IPS-18a (cell line): ENCODE data around the gene ECPAS.

Experiments
- H3K27ac ChIP-seq: one replicate; pipeline ENCODE4 v1.5.1; 2013; ENCODE audit warnings: low read length
- H3K27me3 ChIP-seq: one replicate; pipeline ENCODE4 v1.6.1; 2013; ENCODE audit warnings: mild to moderate bottlenecking, low read length; ENCODE audit not compliant: control insufficient read depth, insufficient read depth
- H3K36me3 ChIP-seq: one replicate; pipeline ENCODE4 v1.6.1; 2013; ENCODE audit warnings: low read depth, low read length; ENCODE audit not compliant: control insufficient read depth
- H3K4me1 ChIP-seq: one replicate; pipeline ENCODE4 v1.6.1; 2013; ENCODE audit warnings: low read depth, low read length; ENCODE audit not compliant: control insufficient read depth
- H3K4me3 ChIP-seq: one replicate; pipeline ENCODE4 v1.5.1; 2013; ENCODE audit warnings: low read length
- H3K9ac ChIP-seq: one replicate; pipeline ENCODE4 v1.6.1; 2013; ENCODE audit warnings: mild to moderate bottlenecking, low read length, moderate library complexity
- H3K9me3 ChIP-seq: one replicate; pipeline ENCODE4 v1.6.1; 2013; ENCODE audit warnings: low read depth, low read length; ENCODE audit not compliant: control insufficient read depth

ECPAS gene

DNA sequence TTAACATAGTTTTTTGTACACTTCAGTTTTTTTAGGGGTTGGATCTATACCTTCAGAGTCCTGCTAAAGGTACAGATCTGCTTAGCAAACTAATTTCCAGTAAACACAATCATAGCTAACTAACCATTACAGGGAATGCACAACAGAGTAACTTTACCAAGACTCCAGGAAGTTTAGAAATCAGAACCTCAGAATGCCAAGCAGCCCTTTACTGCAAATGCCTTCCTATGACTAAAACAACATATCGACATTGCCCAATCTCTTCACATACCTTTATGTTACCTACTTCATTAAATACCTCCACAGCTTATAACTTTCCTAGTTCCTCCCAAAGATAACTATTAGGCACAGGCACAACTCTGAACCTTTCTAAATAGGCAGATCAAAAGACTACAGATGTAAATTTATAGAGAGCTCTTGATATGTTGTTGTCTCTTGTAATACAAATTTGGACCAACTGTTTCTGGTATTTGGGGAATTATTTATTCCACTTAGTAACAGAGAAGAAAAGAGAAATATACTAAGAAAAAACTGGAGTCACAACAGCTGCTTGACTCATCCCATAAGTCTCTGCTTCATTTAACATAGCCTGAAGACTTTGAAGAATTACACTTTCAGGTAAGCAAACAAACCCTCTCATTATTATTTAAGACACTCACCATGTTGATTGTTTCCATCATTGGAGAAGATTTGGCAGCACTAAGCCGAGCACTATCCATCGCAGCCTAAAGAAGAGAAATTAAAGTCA, 108.2 kb downstream of the ECPAS start:
- peaks cover 74% of the 10 kb centered on the region for H3K36me3 ChIP-seq
- H3K27ac ChIP-seq = no peak overlapping the region

DNA sequence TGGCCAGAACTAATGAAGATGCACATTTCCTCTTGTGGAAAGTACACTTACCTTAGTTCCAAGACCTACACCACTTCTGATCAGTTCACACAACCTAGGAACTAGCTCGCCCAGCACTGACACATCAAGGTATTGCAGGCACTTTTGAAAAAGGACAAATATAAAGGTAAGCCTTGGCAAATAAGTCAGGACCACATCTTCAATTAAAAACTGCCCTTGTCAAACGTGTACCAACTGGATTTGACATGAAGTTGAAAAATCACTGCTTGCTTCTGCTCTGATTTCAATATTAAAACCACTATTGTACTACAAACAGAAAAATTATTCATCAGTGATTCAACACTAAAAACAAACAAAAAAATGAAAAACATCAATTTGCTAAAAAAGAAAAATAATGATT, 109.1 kb downstream of the ECPAS start:
- H3K27ac ChIP-seq = no peak overlapping the region
- no peak overlapping the region for H3K4me3 ChIP-seq

More for the DNA sequence above, 108.2 kb downstream of the ECPAS start:
- H3K4me3 ChIP-seq = no peak overlapping the region
- no peaks in the 10 kb centered on the region for H3K27me3 ChIP-seq
- H3K4me1 ChIP-seq = no peaks in the 10 kb centered on the region
- no peaks in the 10 kb centered on the region for H3K9me3 ChIP-seq
- H3K9ac ChIP-seq = no peak overlapping the region

DNA sequence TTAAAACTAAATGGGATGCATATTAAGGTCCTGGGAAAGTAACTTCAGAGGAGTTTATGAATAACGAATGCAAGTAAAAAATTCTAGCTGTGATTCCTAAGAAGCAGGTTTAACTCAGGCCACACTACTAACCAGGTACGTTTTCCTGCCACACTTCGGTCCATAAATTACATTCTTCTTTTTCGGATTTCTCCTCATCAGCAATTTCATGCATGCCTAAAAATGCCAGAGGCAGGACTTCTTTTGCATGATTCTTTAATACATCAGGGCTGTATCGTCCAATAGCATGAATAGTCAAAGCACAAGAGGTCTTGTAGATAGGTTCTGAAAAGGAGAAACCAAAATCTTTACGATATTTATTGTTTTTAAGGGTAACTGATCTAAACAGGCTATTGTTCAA, 111.9 kb downstream of the ECPAS start:
- H3K4me3 ChIP-seq = no peak overlapping the region
- H3K27me3 ChIP-seq = no peaks in the 10 kb centered on the region
- H3K9me3 ChIP-seq = no peaks in the 10 kb centered on the region
- H3K4me1 ChIP-seq = no peaks in the 10 kb centered on the region
- H3K9ac ChIP-seq = no peak overlapping the region
- no peak overlapping the region for H3K27ac ChIP-seq
- H3K36me3 ChIP-seq = peaks cover 88% of the 10 kb centered on the region

More for the DNA sequence above, 109.1 kb downstream of the ECPAS start:
- H3K9ac ChIP-seq = no peak overlapping the region
- no peaks in the 10 kb centered on the region for H3K27me3 ChIP-seq
- H3K4me1 ChIP-seq = no peaks in the 10 kb centered on the region
- H3K36me3 ChIP-seq = peaks cover 74% of the 10 kb centered on the region
- H3K9me3 ChIP-seq = no peaks in the 10 kb centered on the region

DNA sequence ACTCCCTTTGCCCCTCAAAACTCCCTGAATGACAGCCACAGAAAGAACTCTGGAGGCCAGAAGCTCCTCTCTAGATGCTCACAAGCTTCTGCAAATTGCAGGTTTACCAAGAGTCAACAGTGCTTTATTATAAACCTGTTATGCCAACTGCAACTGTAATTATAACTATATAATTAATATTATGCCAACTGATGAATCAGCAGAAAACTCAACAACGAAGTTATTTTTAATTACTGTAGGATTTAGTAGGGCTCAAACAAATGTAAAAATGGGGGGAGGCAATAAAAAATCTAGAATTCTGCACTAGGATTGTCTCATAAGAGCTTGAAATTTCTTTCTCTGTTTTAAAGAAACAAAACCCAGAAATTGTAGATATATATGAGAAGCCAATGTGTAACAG, 117.2 kb downstream of the ECPAS start:
- H3K36me3 ChIP-seq = peaks cover 82% of the 10 kb centered on the region
- no peak overlapping the region for H3K27ac ChIP-seq
- no peak overlapping the region for H3K9ac ChIP-seq
- H3K4me1 ChIP-seq = no peaks in the 10 kb centered on the region
- H3K4me3 ChIP-seq = no peak overlapping the region
- no peaks in the 10 kb centered on the region for H3K27me3 ChIP-seq
- no peaks in the 10 kb centered on the region for H3K9me3 ChIP-seq

DNA sequence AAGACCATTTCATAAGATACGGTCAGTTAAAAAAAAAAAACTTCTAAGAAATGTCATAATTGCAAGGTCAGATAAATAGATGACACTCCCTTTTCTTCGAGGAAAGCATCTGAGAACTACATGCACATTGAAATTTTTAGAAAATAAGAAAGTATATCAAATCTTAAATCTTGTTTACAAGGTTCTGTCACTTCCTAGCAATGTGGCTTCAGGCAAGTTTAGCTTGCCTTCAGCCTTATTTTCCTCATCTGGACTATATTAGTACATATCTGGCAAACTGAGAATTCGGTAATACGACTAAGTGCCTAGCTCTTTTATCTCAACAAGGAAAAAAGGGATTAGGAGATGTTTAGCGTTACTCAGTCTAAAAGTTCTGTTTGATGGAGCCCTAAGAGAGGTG, 121.7 kb downstream of the ECPAS start:
- Histone ChIP-seq H3K4me3 (no peak overlapping the region), H3K4me1 (no peaks in the 10 kb centered on the region), H3K27ac (no peak overlapping the region), H3K9me3 (no peaks in the 10 kb centered on the region), H3K27me3 (no peaks in the 10 kb centered on the region), H3K36me3 (peaks cover 52% of the 10 kb centered on the region), H3K9ac (no peak overlapping the region)

DNA sequence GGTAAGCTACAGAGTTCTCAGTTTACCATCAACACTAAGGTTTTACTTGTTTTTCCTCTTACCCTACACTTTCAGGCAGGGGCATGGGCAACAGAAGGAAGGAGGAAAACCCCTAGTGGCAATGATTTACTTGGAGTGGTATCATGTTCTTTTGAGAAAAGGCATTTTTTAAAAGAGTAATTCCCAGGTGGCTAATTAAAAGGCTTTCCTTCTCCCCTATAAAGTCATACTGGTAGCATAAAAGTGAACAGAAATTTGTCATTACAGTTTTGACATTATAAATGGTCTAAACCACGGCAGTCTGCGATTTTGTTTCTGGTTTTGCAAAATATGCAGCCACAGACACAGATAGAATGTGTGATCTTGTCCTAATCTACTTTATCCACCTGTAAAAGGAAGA, 123.3 kb downstream of the ECPAS start:
- Histone ChIP-seq H3K27me3 (no peaks in the 10 kb centered on the region), H3K27ac (no peak overlapping the region), H3K4me1 (no peaks in the 10 kb centered on the region), H3K36me3 (peaks cover 41% of the 10 kb centered on the region), H3K9ac (no peak overlapping the region), H3K9me3 (no peaks in the 10 kb centered on the region), H3K4me3 (no peak overlapping the region)

DNA sequence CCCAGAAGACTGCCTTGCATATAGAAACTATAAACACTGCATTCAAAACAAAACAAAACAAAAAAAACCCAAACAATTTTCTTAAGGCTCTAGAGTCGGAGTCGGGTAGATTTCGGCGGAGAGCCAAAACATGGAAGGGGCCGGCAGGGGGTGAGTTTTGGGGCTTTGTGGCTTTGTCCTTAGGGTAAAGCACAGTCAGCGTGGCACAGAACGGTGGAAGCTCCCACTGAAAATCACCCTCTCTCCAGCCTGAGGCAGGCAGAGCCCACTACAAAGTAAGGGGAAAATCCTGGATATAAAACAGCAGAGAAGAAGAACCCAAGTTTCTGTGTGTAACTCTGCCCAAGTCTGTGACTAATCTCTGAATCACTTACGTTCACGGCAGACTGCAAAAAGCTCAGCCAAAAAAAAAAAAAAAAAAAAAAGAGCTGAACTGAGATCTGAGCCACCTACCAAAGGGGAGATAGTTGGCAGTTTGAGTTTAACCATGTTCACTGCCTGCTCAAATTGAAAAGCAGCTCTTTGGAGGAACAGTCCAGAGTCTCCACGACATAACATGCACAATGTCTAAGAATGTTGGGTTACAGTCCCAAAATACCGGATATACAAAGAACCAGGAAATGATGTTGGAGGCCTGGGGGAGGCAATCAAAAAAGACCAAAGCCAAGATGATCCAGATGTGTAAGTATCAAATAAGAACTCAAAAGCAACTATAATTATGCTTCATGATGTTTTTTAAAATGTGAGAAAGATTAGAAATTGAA, 127.5 kb downstream of the ECPAS start:
- no peak overlapping the region for H3K4me3 ChIP-seq

DNA sequence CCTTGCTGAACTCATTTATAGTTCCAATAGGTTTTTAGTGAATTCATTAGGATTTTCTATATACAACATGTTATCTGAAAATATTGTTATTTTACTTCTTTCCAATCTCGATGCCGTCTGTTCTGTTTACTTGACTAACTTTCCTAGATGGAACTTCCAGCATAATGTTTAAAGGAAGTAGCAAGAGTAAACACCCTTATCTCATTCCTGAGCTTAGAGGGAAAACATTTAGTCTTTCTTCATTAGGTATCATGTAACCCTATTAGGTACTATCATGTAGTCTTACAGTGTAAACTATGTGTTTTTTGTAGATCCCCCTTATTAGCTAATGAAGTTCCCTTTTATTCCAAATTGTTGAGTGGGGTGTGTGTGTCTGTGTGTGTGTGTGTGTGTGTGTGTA, 131.6 kb downstream of the ECPAS start:
- no peaks in the 10 kb centered on the region for H3K9me3 ChIP-seq
- no peak overlapping the region for H3K27ac ChIP-seq
- H3K36me3 ChIP-seq = no peaks in the 10 kb centered on the region
- no peaks in the 10 kb centered on the region for H3K27me3 ChIP-seq
- no peaks in the 10 kb centered on the region for H3K4me1 ChIP-seq
- H3K4me3 ChIP-seq = no peak overlapping the region
- no peak overlapping the region for H3K9ac ChIP-seq

More for the DNA sequence above, 127.5 kb downstream of the ECPAS start:
- peaks cover 12% of the 10 kb centered on the region for H3K36me3 ChIP-seq
- H3K9me3 ChIP-seq = no peaks in the 10 kb centered on the region
- no peaks in the 10 kb centered on the region for H3K4me1 ChIP-seq
- H3K9ac ChIP-seq = no peak overlapping the region
- H3K27me3 ChIP-seq = no peaks in the 10 kb centered on the region
- no peak overlapping the region for H3K27ac ChIP-seq

DNA sequence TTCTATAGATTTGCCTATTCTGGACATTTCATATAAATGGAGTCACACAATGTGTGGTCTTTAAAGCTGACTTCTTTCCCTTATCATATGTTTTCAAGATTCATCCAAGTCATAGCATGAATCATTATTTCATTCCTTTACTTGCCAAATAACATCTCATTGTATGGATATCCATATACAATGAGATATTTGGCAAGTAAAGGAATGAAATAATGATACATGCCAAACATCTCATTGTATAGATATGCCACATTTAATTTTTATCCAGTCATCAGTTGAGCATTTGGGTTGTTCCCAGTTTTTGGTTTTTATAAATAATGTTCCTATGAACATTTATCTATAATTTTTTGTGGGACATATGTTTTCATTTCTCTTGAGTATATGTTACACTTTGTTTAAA, 133.6 kb downstream of the ECPAS start:
- no peaks in the 10 kb centered on the region for H3K9me3 ChIP-seq
- no peaks in the 10 kb centered on the region for H3K36me3 ChIP-seq
- no peak overlapping the region for H3K27ac ChIP-seq
- no peaks in the 10 kb centered on the region for H3K27me3 ChIP-seq
- no peaks in the 10 kb centered on the region for H3K4me1 ChIP-seq
- no peak overlapping the region for H3K4me3 ChIP-seq
- no peak overlapping the region for H3K9ac ChIP-seq

DNA sequence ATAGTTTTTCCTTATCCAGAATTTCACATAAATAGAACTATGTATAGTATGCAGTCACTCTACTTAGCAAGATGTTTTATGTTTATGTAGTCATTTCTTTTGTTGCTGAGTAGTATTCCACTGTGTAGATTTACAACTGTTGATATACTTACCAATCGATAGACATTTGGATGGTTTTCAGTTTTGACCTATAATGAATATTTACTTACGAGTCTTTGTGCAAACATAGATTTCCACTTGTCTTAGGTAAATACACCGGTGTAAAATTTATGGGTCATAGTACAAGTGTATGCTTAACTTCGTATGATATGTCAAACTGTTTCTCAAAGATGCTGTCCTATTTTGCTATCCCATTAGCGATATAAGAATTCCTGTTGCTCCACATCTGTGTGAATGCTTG, 134.4 kb downstream of the ECPAS start:
- Histone ChIP-seq H3K4me1 (no peaks in the 10 kb centered on the region), H3K27me3 (no peaks in the 10 kb centered on the region), H3K27ac (no peak overlapping the region), H3K9ac (no peak overlapping the region), H3K4me3 (no peak overlapping the region), H3K36me3 (no peaks in the 10 kb centered on the region), H3K9me3 (no peaks in the 10 kb centered on the region)

DNA sequence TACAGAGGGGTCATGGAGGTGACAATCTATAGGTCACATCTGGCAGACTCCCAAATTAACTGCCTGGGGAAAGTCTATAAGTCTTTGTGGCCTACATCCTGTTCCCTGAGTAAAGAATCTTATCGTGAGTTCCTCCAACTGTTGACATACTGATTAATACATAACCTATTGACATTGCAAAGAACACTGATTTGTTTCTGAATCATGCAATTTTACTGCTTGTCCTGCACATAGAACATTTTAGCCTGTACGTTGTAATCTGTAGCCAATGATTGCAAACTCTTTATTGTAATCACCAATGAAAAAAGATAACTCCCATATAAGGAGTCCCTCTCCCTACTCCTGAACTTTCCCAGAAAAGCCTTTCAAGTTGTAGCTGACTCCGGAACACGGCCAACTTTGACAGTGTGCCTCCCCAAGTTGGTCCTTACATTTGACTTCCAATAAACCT, 135.3 kb downstream of the ECPAS start:
- Histone ChIP-seq H3K9me3 (no peaks in the 10 kb centered on the region), H3K27ac (no peak overlapping the region), H3K36me3 (no peaks in the 10 kb centered on the region)

More for the DNA sequence above, 135.3 kb downstream of the ECPAS start:
- no peak overlapping the region for H3K4me3 ChIP-seq
- H3K9ac ChIP-seq = no peak overlapping the region
- no peaks in the 10 kb centered on the region for H3K4me1 ChIP-seq
- H3K27me3 ChIP-seq = no peaks in the 10 kb centered on the region
